Keratinocyte (primary cell): ENCODE measurements around the gene NFASC. TPM values are rescaled to one million over a fixed set of nuclear protein-coding genes. Genes with fewer than 3 reads are reported as not detected.

ENCODE experiments used
- DNase-seq: peaks from one replicate; pipeline ENCODE4 v3.0.0-alpha.2; 2011; ENCODE audit warnings: low read depth, missing footprints, low spot score
- FAIRE-seq: peaks from 2 replicates; lab custom pipeline; 2011; peaks lifted over from hg19 to GRCh38; lab: Jason Lieb, UNC
- H2AFZ ChIP-seq: 2 replicates; pipeline ENCODE4 v1.6.0; 2012; ENCODE audit warnings: low read length, control low read depth, inconsistent platforms; ENCODE audit not compliant: control insufficient read depth
- H3K27ac ChIP-seq: 2 replicates; pipeline ENCODE4 v1.5.1; 2011; ENCODE audit warnings: low read length; ENCODE audit not compliant: control insufficient read depth, insufficient read depth
- H3K27me3 ChIP-seq: 3 replicates; pipeline ENCODE4 v1.6.0; 2011; ENCODE audit warnings: low read length; ENCODE audit not compliant: control insufficient read depth, insufficient read depth; ENCODE audit errors: extremely low read depth
- H3K36me3 ChIP-seq, 2 experiments: 2 replicates in 1 of 2; 3 replicates in 1 of 2; pipeline ENCODE4 v1.5.1; 2011; ENCODE audit warnings: low read length in 2 of 2, mild to moderate bottlenecking in 1 of 2; ENCODE audit not compliant: control insufficient read depth in 2 of 2, insufficient read depth in 2 of 2; ENCODE audit errors: extremely low read depth in 1 of 2
- H3K4me1 ChIP-seq: 3 replicates; pipeline ENCODE4 v1.5.1; 2011; ENCODE audit warnings: low read length; ENCODE audit not compliant: control insufficient read depth, insufficient read depth; ENCODE audit errors: extremely low read depth
- H3K4me2 ChIP-seq: 3 replicates; pipeline ENCODE4 v1.6.0; 2011; ENCODE audit warnings: low read depth, low read length; ENCODE audit not compliant: control insufficient read depth, insufficient read depth; ENCODE audit errors: extremely low read depth
- H3K4me3 ChIP-seq, 3 experiments: fragments of 200-600 bp in 1 of 3; sonication (generic) in 1 of 3; 2 replicates in 2 of 3; 3 replicates in 1 of 3; pipeline ENCODE4 v1.5.1; 2011 to 2016; ENCODE audit warnings: low read length in 3 of 3, mild to moderate bottlenecking in 3 of 3, control low read depth in 2 of 3, inconsistent platforms in 1 of 3, low read depth in 1 of 3, mixed read lengths in 1 of 3, mixed run types in 1 of 3, moderate library complexity in 1 of 3; ENCODE audit not compliant: control insufficient read depth in 2 of 3, insufficient read depth in 2 of 3; ENCODE audit errors: extremely low read depth in 1 of 3
- H3K79me2 ChIP-seq: 2 replicates; pipeline ENCODE4 v1.6.0; 2012; ENCODE audit warnings: low read length; ENCODE audit not compliant: control insufficient read depth, insufficient read depth
- H3K9ac ChIP-seq: 3 replicates; pipeline ENCODE4 v1.6.0; 2011; ENCODE audit warnings: low read length; ENCODE audit not compliant: control insufficient read depth, insufficient read depth; ENCODE audit errors: extremely low read depth
- H3K9me1 ChIP-seq: 3 replicates; pipeline ENCODE4 v1.6.0; 2011; ENCODE audit warnings: low read length; ENCODE audit not compliant: control insufficient read depth, insufficient read depth; ENCODE audit errors: extremely low read depth
- H3K9me3 ChIP-seq: 2 replicates; pipeline ENCODE4 v1.5.1; 2012; ENCODE audit warnings: low read depth, low read length; ENCODE audit not compliant: control insufficient read depth
- H4K20me1 ChIP-seq: 3 replicates; pipeline ENCODE4 v1.6.0; 2011; ENCODE audit warnings: low read length; ENCODE audit not compliant: control insufficient read depth, insufficient read depth; ENCODE audit errors: extremely low read depth
- EZH2 ChIP-seq: IDR thresholded peaks from one replicate; pipeline ENCODE4 v1.6.1; 2012; ENCODE audit warnings: inconsistent platforms, mild to moderate bottlenecking, low read length, moderate library complexity
- dilution Hi-C: fragments of 300-500 bp; cut with MboI; formaldehyde crosslinking; loops from one replicate; pipeline ENCODE4 v1.7.0; 2020; ENCODE audit warnings: low sequenced_read_pairs; ENCODE audit not compliant: extremely low pct_ligation_motif_present
- polyA plus RNA-seq, 5 experiments: library from polyadenylated mRNA; depleted of rRNA in 3 of 5; stranded (reverse) in 3 of 5; stranded (forward) in 1 of 5; unstranded in 1 of 5; fragments of >200 nt; gene quantifications; 1 replicate in 1 of 5; 2 replicates in 3 of 5; 3 replicates in 1 of 5; pipeline versions ENCODE4 v1.2.1 to v1.2.3, GENCODE V29; 2011 to 2012; ENCODE audit warnings: missing spikeins in 2 of 5, low read depth in 1 of 5, low replicate concordance in 1 of 5
- TF ChIP-seq, protein P1 (sequence below), 3 experiments: IDR thresholded peaks in 1 of 3; conservative IDR thresholded peaks in 1 of 3; optimal IDR thresholded peaks in 1 of 3; 2 replicates in 2 of 3; 3 replicates in 1 of 3; pipeline versions ENCODE3 to v1.5.1; 2011; ENCODE audit warnings: low read length in 3 of 3, mild to moderate bottlenecking in 3 of 3, moderate library complexity in 2 of 3, control low read depth in 1 of 3, inconsistent platforms in 1 of 3; ENCODE audit not compliant: insufficient read depth in 2 of 3; ENCODE audit errors: extremely low read depth in 1 of 3

The NFASC gene
- polyA plus RNA-seq, 1 donor (not counting 4 experiments of a cell fraction or from before 2014, with no cell fraction given), result 4.3 TPM

DNA sequence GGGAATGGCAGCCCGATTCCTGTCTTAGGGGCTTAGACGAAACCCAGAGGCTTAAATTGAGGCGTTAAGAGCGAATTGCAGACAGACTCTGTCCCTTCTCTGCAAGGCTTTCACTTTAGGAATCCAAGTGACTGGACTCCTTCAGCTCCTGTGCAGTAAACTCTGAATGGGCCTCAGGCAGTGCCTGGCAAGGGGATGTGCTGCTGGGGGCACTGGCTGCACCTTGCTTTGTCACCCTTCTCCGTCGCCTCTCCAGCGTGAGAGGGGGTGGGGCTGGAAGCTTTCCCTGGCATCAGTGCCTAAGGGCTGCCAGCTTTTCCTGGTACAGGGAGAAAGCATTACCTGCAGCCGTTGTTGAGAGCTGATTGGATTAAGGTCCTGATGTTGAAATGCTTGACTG, 39.9 kb upstream of the NFASC start:
- Histone ChIP-seq H3K9ac (no peak overlapping the region), H2AFZ (no peak overlapping the region)

DNA sequence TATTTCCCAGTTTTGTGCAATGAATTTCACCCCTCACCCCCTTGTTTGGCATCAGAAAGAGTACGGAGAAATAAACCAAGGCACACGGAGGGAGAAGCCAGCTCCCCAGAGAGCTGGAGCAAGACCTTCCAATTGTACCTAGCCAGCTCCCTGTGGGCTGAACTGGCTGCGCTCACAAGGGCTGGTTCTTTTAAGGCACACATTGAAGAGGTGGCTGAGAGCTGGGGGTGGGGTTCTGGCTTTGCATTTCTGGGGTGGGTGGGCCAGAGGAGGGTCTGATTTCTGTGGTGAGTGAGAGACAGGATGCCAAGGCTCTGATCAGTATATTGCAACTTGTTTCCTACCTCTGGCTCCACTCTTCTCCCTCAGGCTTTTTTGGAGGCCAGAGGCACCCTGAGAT, 39.5 kb upstream of the NFASC start:
- H3K79me2 ChIP-seq, result no peaks in the 10 kb centered on the region
- H3K27ac ChIP-seq, result no peak overlapping the region
- no peaks in the 10 kb centered on the region for H3K36me3 ChIP-seq
- H3K9me1 ChIP-seq, result no peaks in the 10 kb centered on the region
- no peak for TF ChIP-seq EZH2
- TF ChIP-seq, protein P1, sequence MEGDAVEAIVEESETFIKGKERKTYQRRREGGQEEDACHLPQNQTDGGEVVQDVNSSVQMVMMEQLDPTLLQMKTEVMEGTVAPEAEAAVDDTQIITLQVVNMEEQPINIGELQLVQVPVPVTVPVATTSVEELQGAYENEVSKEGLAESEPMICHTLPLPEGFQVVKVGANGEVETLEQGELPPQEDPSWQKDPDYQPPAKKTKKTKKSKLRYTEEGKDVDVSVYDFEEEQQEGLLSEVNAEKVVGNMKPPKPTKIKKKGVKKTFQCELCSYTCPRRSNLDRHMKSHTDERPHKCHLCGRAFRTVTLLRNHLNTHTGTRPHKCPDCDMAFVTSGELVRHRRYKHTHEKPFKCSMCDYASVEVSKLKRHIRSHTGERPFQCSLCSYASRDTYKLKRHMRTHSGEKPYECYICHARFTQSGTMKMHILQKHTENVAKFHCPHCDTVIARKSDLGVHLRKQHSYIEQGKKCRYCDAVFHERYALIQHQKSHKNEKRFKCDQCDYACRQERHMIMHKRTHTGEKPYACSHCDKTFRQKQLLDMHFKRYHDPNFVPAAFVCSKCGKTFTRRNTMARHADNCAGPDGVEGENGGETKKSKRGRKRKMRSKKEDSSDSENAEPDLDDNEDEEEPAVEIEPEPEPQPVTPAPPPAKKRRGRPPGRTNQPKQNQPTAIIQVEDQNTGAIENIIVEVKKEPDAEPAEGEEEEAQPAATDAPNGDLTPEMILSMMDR (optimal IDR thresholded peaks at IDR 0.05 in 1 of 3, IDR thresholded peaks at IDR 0.05 in 1 of 3, conservative IDR thresholded peaks at IDR 0.05 in 1 of 3; ENCODE audit: extremely low read depth in 1 of 3, insufficient read depth in 2 of 3, low read length in 3 of 3), result no peak
- H3K4me1 ChIP-seq, result no peaks in the 10 kb centered on the region
- H3K9me3 ChIP-seq, result no peaks in the 10 kb centered on the region
- DNase-seq (no peak), FAIRE-seq (no peak)
- no peak overlapping the region for H3K9ac ChIP-seq
- H3K27me3 ChIP-seq, result peaks cover 60% of the 10 kb centered on the region
- no peak overlapping the region for H3K4me3 ChIP-seq
- H3K4me2 ChIP-seq, result no peak overlapping the region
- H4K20me1 ChIP-seq, result peaks cover 7% of the 10 kb centered on the region
- no peak overlapping the region for H2AFZ ChIP-seq
- dilution Hi-C loops, result no loop called here

More for the DNA sequence above, 39.9 kb upstream of the NFASC start:
- Histone ChIP-seq H3K27me3 (peaks cover 60% of the 10 kb centered on the region), H3K79me2 (no peaks in the 10 kb centered on the region), H3K27ac (no peak overlapping the region), H3K36me3 (no peaks in the 10 kb centered on the region), H3K9me3 (no peaks in the 10 kb centered on the region), H3K4me3 (no peak overlapping the region), H3K9me1 (no peaks in the 10 kb centered on the region), H3K4me2 (no peak overlapping the region), H3K4me1 (no peaks in the 10 kb centered on the region), H4K20me1 (peaks cover 7% of the 10 kb centered on the region)
- FAIRE-seq (no peak), DNase-seq (no peak)
- dilution Hi-C loops, result no loop called here
- TF ChIP-seq EZH2, result no peak
- TF ChIP-seq, protein P1 (optimal IDR thresholded peaks at IDR 0.05 in 1 of 3, IDR thresholded peaks at IDR 0.05 in 1 of 3, conservative IDR thresholded peaks at IDR 0.05 in 1 of 3; ENCODE audit: extremely low read depth in 1 of 3, insufficient read depth in 2 of 3, low read length in 3 of 3), result no peak
